Endothelial cell of umbilical vein (primary cell): ENCODE data around the gene SMARCA4. TPM values are rescaled to one million over a fixed set of nuclear protein-coding genes. Genes with fewer than 3 reads are reported as not detected.

ENCODE experiments used
- BruUV-seq: library from RNA; stranded (reverse); fragments of 400-500 nt; replicated peaks from 2 replicates; lab custom pipeline; 2021; lab: Mats Ljungman, UMichigan
- CTCF ChIA-PET: fragments of 300-600, 350-600 bp; sonication (Branson Sonifier 250); formaldehyde crosslinking; loops from one replicate; lab custom pipeline; 2021; ENCODE audit warnings: antibody characterized with exemption, inconsistent platforms; lab: Charles Lee
- POLR2A ChIA-PET: fragments of 300-600, 350-600 bp; sonication (Branson Sonifier 250); formaldehyde crosslinking; loops from one replicate; lab custom pipeline; 2021; ENCODE audit warnings: antibody characterized with exemption, inconsistent platforms; lab: Charles Lee
- DNase-seq: peaks from one replicate; pipeline ENCODE4 v3.0.0-alpha.2; 2011; ENCODE audit warnings: low read depth, low spot score
- FAIRE-seq: peaks from 2 replicates; lab custom pipeline; 2011; peaks lifted over from hg19 to GRCh38; lab: Jason Lieb, UNC
- H2AFZ ChIP-seq: 2 replicates; pipeline ENCODE4 v1.6.0; 2012; ENCODE audit warnings: low read depth, low read length, control low read depth, inconsistent platforms
- H3K27ac ChIP-seq: 2 replicates; pipeline ENCODE4 v1.5.1; 2011; ENCODE audit warnings: low read depth, mild to moderate bottlenecking, control low read depth, low read length, moderate library complexity; ENCODE audit not compliant: insufficient read depth
- H3K27me3 ChIP-seq, 2 experiments: 2 replicates each; pipeline versions ENCODE4 v1.6.0 to v1.6.1; 2011; ENCODE audit warnings: low read length in 2 of 2, mixed read lengths in 1 of 2; ENCODE audit not compliant: control insufficient read depth in 2 of 2, insufficient read depth in 2 of 2
- H3K36me3 ChIP-seq, 2 experiments: 2 replicates in 1 of 2; 3 replicates in 1 of 2; pipeline ENCODE4 v1.5.1; 2011; ENCODE audit warnings: low read length in 2 of 2, mild to moderate bottlenecking in 1 of 2, moderate library complexity in 1 of 2; ENCODE audit not compliant: control insufficient read depth in 2 of 2, insufficient read depth in 2 of 2; ENCODE audit errors: extremely low read depth in 1 of 2
- H3K4me1 ChIP-seq: 3 replicates; pipeline ENCODE4 v1.5.1; 2011; ENCODE audit warnings: mild to moderate bottlenecking, low read length; ENCODE audit not compliant: control insufficient read depth, insufficient read depth; ENCODE audit errors: extremely low read depth
- H3K4me2 ChIP-seq: 2 replicates; pipeline ENCODE4 v1.6.1; 2011; ENCODE audit warnings: low read length, control low read depth, mixed read lengths; ENCODE audit not compliant: insufficient read depth
- H3K4me3 ChIP-seq, 3 experiments: fragments of 200-600 bp in 1 of 3; sonication (generic), shearing (Covaris generic) in 1 of 3; replicated peaks in 1 of 3; 2 replicates each; pipeline ENCODE4 v1.5.1; 2011 to 2016; ENCODE audit warnings: control low read depth in 3 of 3, low read length in 3 of 3, mild to moderate bottlenecking in 2 of 3, inconsistent platforms in 1 of 3, low read depth in 1 of 3, moderate library complexity in 1 of 3; ENCODE audit not compliant: insufficient read depth in 1 of 3
- H3K79me2 ChIP-seq: 2 replicates; pipeline ENCODE4 v1.6.0; 2012; ENCODE audit warnings: low read length, inconsistent platforms; ENCODE audit not compliant: control insufficient read depth, insufficient read depth
- H3K9ac ChIP-seq: replicated peaks from 2 replicates; pipeline ENCODE3; 2011; ENCODE audit warnings: low read length, control low read depth; ENCODE audit not compliant: insufficient read depth; ENCODE audit errors: extremely low read depth
- H3K9me1 ChIP-seq: replicated peaks from 3 replicates; pipeline ENCODE4 v1.6.0; 2011; ENCODE audit warnings: mild to moderate bottlenecking, low read length; ENCODE audit not compliant: control insufficient read depth, insufficient read depth; ENCODE audit errors: extremely low read depth
- H3K9me3 ChIP-seq: replicated peaks from 2 replicates; pipeline ENCODE4 v1.5.1; 2012; ENCODE audit warnings: low read length, inconsistent platforms; ENCODE audit not compliant: control insufficient read depth, insufficient read depth
- H4K20me1 ChIP-seq: replicated peaks from 2 replicates; pipeline ENCODE3; 2011; ENCODE audit warnings: mild to moderate bottlenecking, low read length; ENCODE audit not compliant: control insufficient read depth, insufficient read depth; ENCODE audit errors: extremely low read depth
- CTCF ChIP-seq, 2 donors: IDR thresholded peaks; 1 replicate in 1 of 2; 2 replicates in 1 of 2; pipeline ENCODE4 v1.5.1; 2011; ENCODE audit warnings: low read length in 2 of 2, mild to moderate bottlenecking in 2 of 2, moderate library complexity in 2 of 2, control low read depth in 1 of 2, inconsistent platforms in 1 of 2, low read depth in 1 of 2; ENCODE audit not compliant: insufficient read depth in 1 of 2; ENCODE audit errors: extremely low read depth in 1 of 2
- EZH2 ChIP-seq: IDR thresholded peaks from 2 replicates; pipeline ENCODE4 v1.6.1; 2012; ENCODE audit warnings: borderline replicate concordance, low read depth, mild to moderate bottlenecking, moderate library complexity, low read length, inconsistent platforms; ENCODE audit not compliant: severe bottlenecking
- FOS ChIP-seq: IDR thresholded peaks from 2 replicates; pipeline ENCODE4 v1.6.1; 2011; ENCODE audit warnings: mild to moderate bottlenecking, low read length, moderate library complexity, borderline replicate concordance; ENCODE audit not compliant: insufficient read depth
- GATA2 ChIP-seq: IDR thresholded peaks from 2 replicates; pipeline ENCODE4 v1.7.0; 2011; ENCODE audit warnings: low read depth, mild to moderate bottlenecking, moderate library complexity, mixed read lengths, low read length; ENCODE audit not compliant: insufficient read length, insufficient read depth
- JUN ChIP-seq: IDR thresholded peaks from 2 replicates; pipeline ENCODE4 v1.6.1; 2011; ENCODE audit warnings: borderline replicate concordance, low read depth; ENCODE audit not compliant: insufficient read length, insufficient read depth
- MAX ChIP-seq: IDR thresholded peaks from 2 replicates; pipeline ENCODE4 v1.6.1; 2011; ENCODE audit not compliant: insufficient read depth, insufficient read length
- MYC ChIP-seq: IDR thresholded peaks from one replicate; pipeline ENCODE4 v1.6.1; 2011; ENCODE audit warnings: mild to moderate bottlenecking, low read depth, low read length
- POLR2A ChIP-seq: IDR thresholded peaks from 2 replicates; pipeline ENCODE4 v1.6.1; 2012; ENCODE audit warnings: low read depth, mild to moderate bottlenecking, control low read depth, low read length
- POLR2AphosphoS5 ChIP-seq: IDR thresholded peaks from 2 replicates; pipeline ENCODE4 v1.6.1; 2012; ENCODE audit warnings: low read depth, mild to moderate bottlenecking, control low read depth, low read length, moderate library complexity; ENCODE audit not compliant: insufficient read depth
- dilution Hi-C: fragments of 300-500 bp; cut with MboI; formaldehyde crosslinking; loops from one replicate; pipeline ENCODE4 v1.15.0; 2019; ENCODE audit warnings: low sequenced_read_pairs; ENCODE audit not compliant: extremely low pct_ligation_motif_present
- intact Hi-C: fragments of 100-400 bp; cut with micrococcal nuclease; formaldehyde crosslinking; loops from one replicate; pipeline ENCODE4 v1.10.0; 2022
- polyA plus RNA-seq, 4 experiments: library from polyadenylated mRNA; depleted of rRNA in 3 of 4; stranded (reverse) in 3 of 4; unstranded in 1 of 4; fragments of >200 nt; gene quantifications; 2 replicates each; pipeline versions ENCODE4 v1.2.1 to v1.2.3, GENCODE V29; 2011 to 2012; ENCODE audit warnings: missing spikeins in 1 of 4
- total RNA-seq: library from RNA; stranded (reverse); gene quantifications from 2 replicates; pipeline ENCODE4 v1.2.3, GENCODE V29; 2021

The SMARCA4 gene
- total and polyA plus RNA-seq, 2 donors (not counting 3 experiments of a cell fraction or from before 2014, with no cell fraction given) = 65.0 to 177 TPM

GRCh38 chr19:11090997-11091702 is 130.3 kb downstream of the SMARCA4 start:
- H3K4me3 ChIP-seq = peak overlapping the region; percentile 58 to 96 (median 68)
- POLR2A ChIA-PET = no interaction called here
- no peaks in the 10 kb centered on the region for H3K27me3 ChIP-seq
- H3K36me3 ChIP-seq = peaks cover 0 to 3% of the 10 kb centered on the region in 2 experiments
- FAIRE-seq (no peak), DNase-seq (peak; percentile 32)
- TSS peak; percentile 38 for BruUV-seq
- intact Hi-C loops = loop anchor here (1.0 to 10.0 kb wide), 3 partner anchors 55 to 586 kb away; partner anchors contain the start of gene KEAP1
- H2AFZ ChIP-seq = no peak overlapping the region
- no peak for TF ChIP-seq GATA2
- no peak for TF ChIP-seq FOS
- TF ChIP-seq POLR2AphosphoS5 = no peak
- no peak for TF ChIP-seq MYC
- TF ChIP-seq EZH2 = no peak
- TF ChIP-seq JUN = no peak
- no peak for TF ChIP-seq CTCF (IDR thresholded peaks at IDR 0.05; ENCODE audit: extremely low read depth in 1 of 2, insufficient read depth in 1 of 2, low read depth in 1 of 2, low read length in 2 of 2)
- no peak for TF ChIP-seq POLR2A
- TF ChIP-seq MAX = no peak
- H3K4me2 ChIP-seq = peak overlapping the region; percentile 98
- dilution Hi-C loops = no loop called here
- H3K9me3 ChIP-seq = no peaks in the 10 kb centered on the region
- CTCF ChIA-PET = interaction anchor here (0.6 to 3.2 kb wide), 3 partner anchors 35 to 155 kb away, joined by 3 to 20 read pairs (median 12); no protein-coding TSS in a partner anchor
- H3K79me2 ChIP-seq = peaks cover 57% of the 10 kb centered on the region
- peaks cover 59% of the 10 kb centered on the region for H3K4me1 ChIP-seq
- peak overlapping the region; percentile 99 for H3K9ac ChIP-seq
- peaks cover 2% of the 10 kb centered on the region for H4K20me1 ChIP-seq
- H3K9me1 ChIP-seq = no peaks in the 10 kb centered on the region
- peak overlapping the region; percentile 83 for H3K27ac ChIP-seq
